Erythroblast (primary cell): ENCODE data around the gene H19.

Source experiments
- GATA1 ChIP-seq: IDR thresholded peaks from 2 replicates; pipeline ENCODE4 v1.6.1; 2011; ENCODE audit warnings: low read depth, mild to moderate bottlenecking, control low read depth, low read length, moderate library complexity
- POLR2A ChIP-seq: IDR thresholded peaks from 2 replicates; pipeline ENCODE4 v1.6.1; 2011; ENCODE audit warnings: mild to moderate bottlenecking, low read length

GRCh38 chr11:1987024-1987423, 10.6 kb downstream of the H19 start:
- TF ChIP-seq POLR2A: no peak
- TF ChIP-seq GATA1: no peak
